ACHN (cell line): Measurements from ENCODE around the gene JPH3.
"Not testable (repeated sequence)": the region's sequence is repeated elsewhere in the genome, so short reads cannot be mapped to it uniquely, and the experiment has no call there.

Source experiments
- DNase-seq: peaks from one replicate; pipeline ENCODE4 v3.0.0-alpha.2; 2015
- in situ Hi-C: cut with HindIII; loops from 2 replicates; pipeline ENCODE4 v1.10.0; 2017; ENCODE audit warnings: low sequenced_read_pairs, low pct_ligation_motif_present, low pct_unique_long_range_greater_than_20kb

JPH3 gene

DNA sequence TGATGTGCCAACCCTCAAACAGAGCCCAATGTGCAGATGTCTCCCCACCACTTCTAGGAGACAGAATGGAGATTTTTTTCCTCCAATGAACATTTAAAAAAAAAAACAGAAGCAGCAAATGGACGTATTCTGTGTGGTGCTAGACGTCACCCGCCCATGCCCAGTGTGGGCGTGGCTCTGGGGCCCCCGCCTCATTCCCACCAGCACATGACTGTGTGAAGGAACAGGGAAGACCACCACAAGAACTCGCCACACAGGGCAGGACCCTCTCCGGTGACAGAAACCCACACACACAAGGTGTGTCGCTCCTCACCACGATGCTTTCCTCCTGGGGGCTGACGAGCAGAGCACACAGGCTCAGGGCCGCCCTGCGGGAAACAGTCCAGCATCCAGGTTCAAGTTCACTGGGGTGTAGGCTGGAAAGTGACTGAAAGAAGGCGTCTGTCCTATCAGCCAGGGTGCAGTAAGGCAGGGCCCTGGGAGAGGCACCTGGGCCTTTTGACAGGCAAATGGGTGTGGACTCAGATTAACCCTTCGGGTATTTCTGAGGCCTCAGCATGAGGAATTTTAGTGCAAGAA lies 110.0 kb downstream of the JPH3 start:
- DNase-seq, result no peak
- in situ Hi-C loops, result no loop called here

DNA sequence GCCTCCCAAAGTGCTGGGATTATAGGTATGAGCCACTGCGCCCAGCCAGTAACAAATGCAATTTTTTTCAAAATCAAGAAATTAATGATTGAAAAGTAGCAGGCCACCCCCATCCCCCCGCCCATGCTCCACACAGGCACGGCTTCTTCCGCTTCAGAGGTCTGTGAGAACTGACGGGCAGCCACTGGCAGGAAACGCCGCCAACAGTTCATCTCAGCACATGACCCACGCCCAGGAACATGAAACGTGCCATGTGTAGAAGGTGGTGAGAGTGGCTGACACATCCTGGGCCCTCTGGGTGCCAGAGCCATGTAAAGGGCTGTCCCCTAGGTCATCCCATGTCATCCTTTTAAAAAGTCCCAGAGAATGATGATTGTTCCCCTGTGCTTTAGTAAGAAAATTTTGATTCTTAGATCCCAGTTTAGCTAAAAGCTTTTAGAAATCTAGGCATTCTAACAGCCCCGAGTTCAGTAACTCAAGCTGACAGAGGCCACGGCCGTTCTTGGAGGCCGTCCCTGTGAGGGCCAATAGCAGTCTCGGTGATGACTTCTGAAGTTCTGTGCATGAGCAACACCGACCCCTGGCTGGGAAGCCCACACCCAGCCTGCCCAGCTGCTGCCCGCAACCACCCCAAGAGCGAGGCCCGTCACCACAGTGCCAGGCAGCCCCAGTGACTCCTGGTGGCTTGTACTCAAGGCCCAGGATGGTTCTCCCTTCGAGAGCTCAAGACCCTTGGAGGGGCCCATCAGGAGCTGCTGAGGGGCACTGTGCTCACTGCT lies 111.3 kb downstream of the JPH3 start:
- DNase-seq, result no peak
- in situ Hi-C loops, result no loop called here

DNA sequence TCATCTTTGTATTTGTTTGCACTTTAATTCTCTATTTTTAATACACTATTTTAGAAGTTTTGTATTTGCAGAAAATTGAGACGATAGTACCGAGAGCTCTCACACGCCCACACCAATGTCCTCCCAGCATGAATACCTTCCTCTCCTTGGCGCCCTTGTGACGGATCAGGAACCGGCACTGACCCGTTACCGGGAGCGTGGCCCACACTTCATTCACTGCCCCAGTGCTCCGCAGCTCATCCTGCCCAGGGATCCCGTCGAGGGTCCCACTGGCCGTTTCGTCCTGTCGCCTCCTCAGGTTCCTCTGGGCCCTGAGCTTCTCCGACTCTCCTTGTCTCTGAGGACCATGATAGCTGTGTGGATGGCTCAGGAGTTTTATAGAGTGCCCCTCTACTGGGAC lies 112.9 kb downstream of the JPH3 start:
- DNase-seq, result no peak
- in situ Hi-C loops, result no loop called here

DNA sequence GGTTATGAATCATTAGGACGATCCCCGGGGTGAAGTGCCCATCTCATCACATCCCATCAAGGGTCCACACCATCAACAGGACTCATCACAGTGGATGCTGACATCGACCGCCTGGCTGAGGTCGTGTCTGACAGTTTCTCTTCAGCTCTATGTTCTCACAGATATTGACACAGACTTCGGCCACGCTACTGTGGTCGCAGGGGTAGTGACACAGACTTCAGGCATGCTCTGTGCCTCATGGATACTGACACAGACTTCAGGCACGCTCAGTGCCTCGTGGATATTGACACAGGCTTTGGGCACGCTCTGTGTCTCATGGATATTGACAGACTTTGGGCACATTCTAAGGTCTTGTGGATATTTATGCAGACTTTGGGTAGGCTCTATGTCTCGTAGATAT lies 113.3 kb downstream of the JPH3 start:
- in situ Hi-C loops, result no loop called here
- DNase-seq, result no peak

DNA sequence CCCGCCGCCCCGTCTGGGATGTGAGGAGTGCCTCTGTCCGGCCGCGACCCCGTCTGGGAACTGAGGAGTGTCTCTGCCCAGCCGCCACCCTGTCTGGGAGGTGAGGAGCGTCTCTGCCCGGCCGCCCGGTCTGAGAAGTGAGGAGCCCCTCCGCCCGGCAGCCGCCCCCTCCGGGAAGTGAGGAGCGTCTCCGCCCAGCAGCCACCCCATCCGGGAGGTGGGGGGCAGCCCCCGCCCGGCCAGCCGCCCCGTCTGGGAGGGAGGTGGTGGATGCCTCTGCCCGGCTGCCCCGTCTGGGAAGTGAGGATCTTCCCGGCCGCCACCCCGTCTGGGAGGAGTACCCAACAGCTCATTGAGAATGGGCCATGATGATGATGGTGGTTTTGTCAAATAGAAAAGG lies 116.5 kb downstream of the JPH3 start:
- DNase-seq, in situ Hi-C loops: not testable (repeated sequence)

DNA sequence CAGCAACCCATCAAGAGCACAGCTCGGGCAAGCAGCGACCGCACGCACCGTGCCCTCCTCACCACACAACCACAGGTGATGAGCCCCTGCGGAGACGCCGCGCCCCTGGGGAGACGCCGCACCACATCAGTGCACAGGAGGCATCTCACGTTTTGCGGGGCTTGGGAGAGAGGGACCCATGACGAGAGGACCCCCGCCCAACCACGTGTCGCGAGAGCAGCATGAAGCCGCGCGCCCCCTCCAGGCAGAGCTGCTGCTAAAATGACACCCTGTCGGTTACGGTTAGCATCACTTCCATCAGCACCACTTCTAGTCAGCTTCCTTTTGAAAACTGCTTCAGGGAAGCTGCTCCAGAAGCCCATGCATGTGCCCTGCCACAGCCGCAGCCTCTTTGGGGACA lies 118.1 kb downstream of the JPH3 start:
- in situ Hi-C loops, result no loop called here
- no peak for DNase-seq

DNA sequence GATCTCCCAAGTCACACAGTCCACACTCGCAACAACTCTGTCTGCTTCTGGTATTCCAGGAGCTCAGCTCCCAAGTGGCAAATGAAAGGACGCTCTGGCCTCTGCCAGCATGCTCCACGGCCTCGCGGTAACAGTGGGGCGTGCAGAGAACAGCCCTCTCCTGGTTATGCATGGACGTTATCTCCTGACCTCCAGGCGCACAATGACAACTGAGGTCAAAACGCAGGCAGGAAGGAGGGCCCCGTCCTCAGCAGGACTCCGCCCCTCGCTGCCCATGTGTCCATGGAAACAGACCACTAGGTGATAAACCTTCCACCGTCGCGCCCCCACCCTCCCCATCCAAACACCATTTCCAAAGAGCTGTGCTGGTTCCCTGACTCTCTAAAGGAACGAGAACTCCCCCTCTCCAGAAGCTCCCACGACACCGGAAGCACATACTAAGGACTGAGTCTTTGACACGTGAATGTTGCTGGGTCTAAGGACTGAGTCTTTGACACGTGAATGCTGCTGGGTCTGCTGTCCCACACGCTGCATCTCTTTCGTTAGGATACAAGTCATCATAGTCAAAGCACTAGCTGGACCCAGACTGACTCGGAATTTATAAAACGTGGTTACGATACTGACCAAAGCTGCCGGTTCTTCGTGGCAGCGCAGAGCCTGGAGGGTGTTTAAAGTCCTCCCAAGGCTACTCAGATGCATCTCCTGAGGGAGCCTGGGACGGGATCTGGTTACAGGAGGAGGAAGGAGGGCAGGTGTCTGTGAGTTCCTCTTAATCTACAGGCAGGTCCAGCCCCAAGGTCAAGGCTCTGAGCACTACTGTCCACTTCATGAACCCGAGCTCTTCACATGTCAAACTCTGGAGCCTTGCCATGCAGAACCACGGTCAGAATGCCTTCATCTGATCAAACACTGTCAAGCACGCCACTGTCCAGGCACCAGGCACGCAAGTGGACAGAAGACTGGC lies 119.6 kb downstream of the JPH3 start:
- no peak for DNase-seq
- in situ Hi-C loops, result no loop called here

DNA sequence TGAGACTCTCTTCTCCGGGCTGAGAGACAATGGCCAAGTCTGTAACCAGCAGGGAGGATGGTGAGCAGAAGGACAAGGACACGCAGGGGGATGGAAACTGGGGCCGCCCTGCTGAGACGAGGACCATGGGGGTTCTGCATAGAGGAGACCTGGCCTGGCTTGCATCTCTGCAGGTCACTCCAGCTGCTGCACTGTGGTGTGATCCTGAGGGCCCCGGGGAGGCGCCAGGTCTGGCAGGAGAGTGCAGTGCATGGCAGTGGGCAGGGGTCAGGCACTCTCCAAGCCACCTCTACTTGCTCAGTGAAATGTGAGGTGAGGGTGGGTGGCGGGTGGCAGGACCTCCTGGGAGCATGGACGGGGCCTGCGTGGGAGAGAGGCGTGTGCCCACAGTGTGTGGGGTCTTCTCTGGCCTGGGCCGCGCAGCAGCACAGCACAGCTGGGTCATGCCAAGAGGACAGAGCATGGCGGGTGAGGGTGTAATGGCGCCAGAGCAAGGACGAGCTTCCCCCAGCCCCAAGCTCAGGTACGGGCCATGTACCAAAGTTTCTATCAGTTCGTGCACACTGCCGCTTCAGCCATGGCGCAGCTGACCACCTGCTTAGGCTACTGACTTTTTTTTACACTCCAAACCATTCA lies 120.4 kb downstream of the JPH3 start:
- no peak for DNase-seq
- in situ Hi-C loops, result no loop called here

DNA sequence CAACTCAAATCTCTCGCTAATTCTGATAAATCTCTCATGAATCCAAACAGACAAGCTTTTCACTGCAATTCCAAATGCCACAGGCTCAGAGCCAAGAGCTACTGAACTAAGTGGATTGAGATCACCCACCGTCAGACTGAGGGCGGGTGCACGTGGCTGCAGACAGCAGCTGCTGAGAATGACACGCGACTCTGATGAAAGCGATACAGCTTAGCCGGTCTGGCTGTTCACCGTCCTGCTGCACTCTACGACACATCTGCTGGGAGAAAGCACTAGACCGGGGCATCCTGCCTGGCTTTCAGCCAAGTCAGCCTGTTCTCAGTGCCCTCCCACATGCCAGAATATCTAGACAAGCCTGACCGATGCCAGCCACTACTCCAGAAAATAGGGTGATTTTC lies 120.9 kb downstream of the JPH3 start:
- DNase-seq, result peak; percentile 97
- in situ Hi-C loops, result no loop called here

DNA sequence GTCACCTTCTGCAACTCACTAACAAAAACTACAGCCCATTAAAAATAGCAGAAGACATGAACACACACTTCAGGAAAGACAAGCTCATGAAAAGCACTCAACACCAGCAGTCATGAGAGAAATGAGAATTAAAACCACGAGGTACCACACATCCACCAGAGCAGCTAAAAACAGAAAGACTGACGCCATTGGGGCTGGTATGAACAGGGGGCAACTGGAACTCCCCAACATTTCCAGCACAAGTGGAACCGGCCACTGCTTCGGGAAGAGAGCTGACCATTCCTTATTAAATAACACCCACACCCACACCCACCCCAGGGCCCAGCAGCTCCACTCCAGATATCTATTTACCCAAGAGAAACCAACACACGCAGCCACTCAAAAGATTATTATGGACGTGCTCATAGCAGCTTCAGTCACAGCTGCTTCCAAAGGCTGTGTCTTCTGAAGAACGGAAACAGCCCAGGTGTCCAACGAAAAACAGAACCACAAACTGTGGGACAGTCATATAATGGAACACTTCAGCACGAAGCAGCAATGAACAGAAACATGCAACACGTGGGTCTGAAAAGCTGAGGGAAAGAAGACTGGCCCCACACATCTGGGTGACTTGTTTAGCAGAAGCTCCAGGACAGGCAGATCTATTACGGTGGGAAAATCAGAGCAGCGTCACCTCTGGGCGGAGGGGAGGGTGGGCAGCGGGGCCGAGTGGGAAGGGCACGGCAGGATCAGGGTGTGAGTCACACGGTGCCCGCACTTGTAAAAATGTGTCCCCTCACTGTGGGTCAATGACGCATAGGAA lies 122.4 kb downstream of the JPH3 start:
- DNase-seq, result no peak
- in situ Hi-C loops, result no loop called here

DNA sequence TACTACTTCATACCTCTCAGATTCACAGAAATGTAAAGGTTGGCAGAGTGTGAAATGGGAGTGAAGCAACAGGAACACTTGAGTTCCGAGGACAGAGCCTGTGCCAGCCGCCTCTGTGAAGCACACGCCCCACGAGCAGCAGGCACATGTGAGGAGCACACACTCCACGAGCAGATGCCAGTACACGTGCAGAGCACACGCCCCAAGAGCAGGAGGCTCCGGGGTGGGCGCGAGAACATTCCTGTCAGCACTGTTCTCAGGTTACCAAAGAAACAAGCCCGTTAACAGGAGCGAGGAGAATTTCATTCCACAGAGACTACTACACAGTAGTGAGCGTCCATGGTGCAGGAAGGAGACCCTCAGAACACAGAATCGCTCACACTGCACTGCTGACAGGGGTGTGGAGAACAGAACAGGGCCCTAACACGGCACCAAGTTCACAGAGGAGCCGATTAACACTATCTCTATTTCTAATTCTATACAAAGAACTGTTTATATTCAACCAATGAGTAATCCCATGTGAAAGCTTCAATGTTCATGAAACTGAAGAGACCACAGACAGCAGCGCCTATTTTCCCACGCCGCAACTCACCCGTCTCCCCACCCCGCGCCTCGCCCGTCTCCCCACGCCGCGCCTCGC lies 123.4 kb downstream of the JPH3 start:
- DNase-seq, result no peak
- in situ Hi-C loops, result no loop called here

DNA sequence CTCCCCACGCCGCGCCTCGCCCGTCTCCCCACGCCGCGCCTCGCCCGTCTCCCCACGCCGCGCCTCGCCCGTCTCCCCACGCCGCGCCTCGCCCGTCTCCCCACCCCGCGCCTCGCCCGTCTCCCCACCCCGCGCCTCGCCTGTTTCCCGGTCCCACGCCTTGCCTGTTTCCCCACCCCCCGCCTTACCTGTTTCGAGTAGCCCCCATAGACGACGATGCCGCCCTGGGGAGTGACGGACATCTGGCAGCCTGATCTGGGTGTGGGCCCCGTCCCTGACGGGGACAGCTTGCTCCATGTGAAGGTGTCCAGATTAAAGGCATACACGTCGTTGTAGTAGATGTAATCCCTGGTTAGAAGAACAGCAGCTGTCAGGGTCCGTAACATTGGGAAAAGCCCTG lies 124.3 kb downstream of the JPH3 start:
- DNase-seq, in situ Hi-C loops: not testable (repeated sequence)

DNA sequence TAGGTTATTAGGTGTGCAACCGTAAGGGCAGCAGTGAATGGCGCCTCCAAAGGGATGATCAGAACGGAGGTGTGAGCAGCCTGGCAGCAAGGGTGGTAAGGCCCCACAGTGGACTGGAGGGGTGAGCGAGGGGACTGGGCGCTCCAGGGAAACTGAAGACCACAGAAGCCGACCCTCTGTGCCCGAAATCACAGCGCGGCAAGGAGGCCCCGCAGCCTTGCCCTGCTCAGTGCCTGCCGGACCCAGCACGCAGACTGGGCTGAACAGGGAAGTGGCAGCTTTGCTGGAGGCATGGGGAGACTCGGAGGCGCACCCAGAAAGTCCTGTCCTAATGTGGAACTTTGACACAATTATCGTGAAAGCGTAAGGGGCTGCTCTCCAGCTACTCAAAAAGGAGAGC lies 125.0 kb downstream of the JPH3 start:
- in situ Hi-C loops, result no loop called here
- DNase-seq, result no peak

DNA sequence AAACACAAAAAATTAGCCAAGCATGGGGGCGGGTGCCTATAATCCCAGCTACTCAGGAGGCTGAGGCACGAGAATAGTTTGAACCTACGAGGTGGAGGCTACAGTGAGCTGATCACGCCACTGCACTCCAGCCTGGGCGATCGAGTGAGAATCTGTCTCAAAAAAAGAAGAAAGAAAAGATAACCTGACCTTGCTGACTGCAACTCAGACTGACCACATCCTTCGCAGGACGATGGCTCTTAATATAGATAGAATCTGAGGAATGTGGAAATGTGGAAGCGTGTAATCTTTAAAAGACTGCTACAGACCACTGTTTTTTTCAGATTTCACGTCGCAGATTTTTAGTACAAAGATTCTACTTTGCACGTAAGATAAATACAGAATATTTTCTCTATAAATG lies 125.7 kb downstream of the JPH3 start:
- in situ Hi-C loops, result no loop called here
- peak; percentile 33 for DNase-seq

DNA sequence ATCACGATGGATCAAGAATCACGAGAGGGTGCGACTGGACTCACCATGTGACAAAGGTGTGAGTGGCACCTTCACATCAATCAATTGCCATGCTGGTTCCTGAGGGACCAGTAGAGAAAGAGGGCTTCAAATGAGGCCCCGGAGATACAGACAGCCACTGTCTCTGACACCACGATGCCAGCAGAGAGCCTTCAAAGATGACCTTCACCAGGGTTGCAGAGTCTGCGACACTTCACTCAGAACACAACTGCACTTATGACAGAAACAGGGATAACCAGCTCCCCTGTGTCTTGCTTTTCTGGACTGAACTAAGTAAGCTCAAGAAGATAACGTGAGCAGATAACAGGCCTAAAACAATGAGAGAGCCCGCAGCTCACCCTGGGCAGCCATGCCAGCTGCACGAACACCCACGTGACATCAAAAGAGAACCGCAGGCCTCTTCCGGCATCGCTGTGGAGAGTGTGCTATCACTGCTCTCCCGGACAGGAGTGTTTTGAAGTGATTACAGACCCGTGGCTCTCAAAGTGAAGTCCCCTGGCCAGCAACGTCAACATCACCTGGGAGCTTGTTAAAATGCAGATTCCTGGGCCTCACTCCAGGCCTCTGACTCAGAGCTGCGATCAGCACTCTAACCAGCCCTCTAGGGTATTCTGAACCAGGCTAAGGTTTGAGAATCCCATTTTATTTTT lies 127.1 kb downstream of the JPH3 start:
- no peak for DNase-seq
- in situ Hi-C loops, result no loop called here

DNA sequence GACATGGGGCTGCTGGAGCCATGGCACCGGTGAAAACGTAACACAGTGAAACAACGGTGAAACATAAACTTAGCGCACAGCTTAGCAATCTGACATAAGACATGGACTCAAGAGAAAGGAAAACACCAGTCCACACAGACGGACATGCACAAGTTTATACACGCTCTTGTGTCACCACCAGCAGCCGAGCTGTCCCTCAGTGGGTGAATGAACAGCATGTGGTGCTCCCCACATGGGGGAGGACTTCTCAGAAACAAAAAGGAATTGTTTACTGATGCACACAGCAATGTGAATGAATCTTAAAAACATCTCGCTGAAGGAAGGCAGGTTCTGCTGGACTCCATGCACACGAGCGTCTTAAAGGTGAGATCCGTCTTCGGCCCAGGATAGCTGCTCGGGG lies 129.3 kb downstream of the JPH3 start:
- DNase-seq, result no peak
- in situ Hi-C loops, result no loop called here

DNA sequence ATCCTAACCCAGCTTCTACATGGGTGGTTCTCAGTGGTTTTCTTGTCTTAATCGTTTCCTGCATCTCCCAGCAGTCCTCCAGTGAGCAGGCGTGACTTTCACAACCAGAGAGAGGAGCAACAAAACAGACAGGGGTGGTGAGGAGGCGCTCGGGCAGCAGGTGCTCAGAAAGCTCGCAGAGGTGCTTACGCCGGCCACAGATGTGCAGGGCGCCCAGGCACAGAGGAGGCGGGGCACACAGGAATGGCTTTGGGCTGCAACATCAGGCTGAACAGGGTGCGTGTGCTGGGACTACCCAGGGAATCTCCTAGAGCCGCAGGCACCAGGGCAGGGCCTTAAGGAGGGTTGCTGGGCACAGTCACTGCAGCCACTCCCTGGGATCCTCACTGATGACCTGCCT lies 130.9 kb downstream of the JPH3 start:
- no peak for DNase-seq
- in situ Hi-C loops, result no loop called here
